Activated CD8-positive, alpha-beta T cell treated with anti-CD3 and anti-CD28 coated beads for 36 hours (primary cell): Measurements from ENCODE around the gene DNM2. TPM values are rescaled to one million over a fixed set of nuclear protein-coding genes. Genes with fewer than 3 reads are reported as not detected.

Source experiments
- ATAC-seq: fragments of 200-7000 bp; cut with Tn5 transposase; one replicate; pipeline ENCODE4 v1.10.0; 2021; ENCODE audit warnings: mild to moderate bottlenecking, moderate library complexity
- CTCF ChIA-PET: fragments of 350-600 bp; sonication (Branson Sonifier 250); formaldehyde crosslinking; loops from one replicate; lab custom pipeline; 2021; ENCODE audit warnings: antibody characterized with exemption; lab: Charles Lee
- POLR2A ChIA-PET: fragments of 350-600 bp; sonication (Branson Sonifier 250); formaldehyde crosslinking; loops from one replicate; lab custom pipeline; 2021; ENCODE audit warnings: antibody characterized with exemption; lab: Charles Lee
- DNase-seq: peaks from one replicate; pipeline ENCODE4 v3.0.0-alpha.2; 2020
- H3K27ac Mint-ChIP-seq: one replicate; pipeline ENCODE4 v1.8.0; 2021; ENCODE audit warnings: mild to moderate bottlenecking, mixed read lengths
- H3K27me3 Mint-ChIP-seq: one replicate; pipeline ENCODE4 v1.8.0; 2021; ENCODE audit warnings: mixed read lengths
- H3K36me3 Mint-ChIP-seq: one replicate; pipeline ENCODE4 v1.8.0; 2021; ENCODE audit warnings: low read depth, mixed read lengths
- H3K4me1 Mint-ChIP-seq: one replicate; pipeline ENCODE4 v1.8.0; 2021; ENCODE audit warnings: low read depth, mixed read lengths
- H3K4me3 Mint-ChIP-seq: one replicate; pipeline ENCODE4 v1.8.0; 2021; ENCODE audit warnings: mild to moderate bottlenecking, moderate library complexity, mixed read lengths
- H3K9me3 Mint-ChIP-seq: one replicate; pipeline ENCODE4 v1.8.0; 2021; ENCODE audit warnings: mixed read lengths
- intact Hi-C: fragments of 100-400 bp; cut with micrococcal nuclease; formaldehyde crosslinking; loops from one replicate; pipeline ENCODE4 v1.10.0; 2022
- total RNA-seq, 2 experiments: library from RNA; stranded (reverse); gene quantifications; one replicate each; pipeline ENCODE4 v1.2.3, GENCODE V29; 2021
- TF ChIP-seq, protein P1 (sequence below): fragments of 200-600 bp; IDR thresholded peaks from one replicate; pipeline ENCODE4 v1.8.0; 2022; ENCODE audit warnings: antibody characterized with exemption, mild to moderate bottlenecking

DNM2 gene
- total RNA-seq, 2 experiments from 2014 or later, result 151 to 153 TPM

DNA sequence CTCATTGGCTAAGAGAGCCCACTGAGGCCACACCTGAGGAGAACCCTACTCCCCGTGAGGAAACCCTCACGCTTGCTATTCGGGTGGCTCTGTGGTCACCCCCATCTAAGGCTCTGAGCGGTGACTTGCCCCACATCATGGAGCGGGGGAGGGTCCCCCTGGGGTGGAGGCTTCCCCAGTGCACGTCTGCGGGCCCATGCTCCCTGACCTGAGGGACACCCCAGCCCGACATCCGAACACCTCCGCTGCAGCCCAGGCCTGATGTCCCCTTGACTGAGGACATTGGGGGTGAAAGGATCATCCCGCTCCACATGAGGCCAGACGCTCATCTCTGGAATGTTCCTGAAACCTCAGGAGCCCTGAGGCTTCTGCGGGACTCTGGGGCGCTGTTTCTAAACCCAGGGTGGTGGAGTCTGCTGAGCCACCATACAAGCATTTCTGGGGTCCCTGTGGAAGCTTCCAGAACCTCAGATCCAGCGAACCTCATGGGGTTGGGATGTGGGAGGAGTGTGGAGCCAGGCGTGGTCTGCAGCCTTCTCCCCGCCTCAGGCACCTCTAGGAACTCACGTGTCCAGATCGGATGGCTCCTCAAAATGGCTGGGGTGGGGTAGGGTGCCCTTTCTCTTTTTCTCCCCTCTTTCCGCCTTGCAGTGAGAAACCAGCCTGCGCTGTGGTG, 98.2 kb downstream of the DNM2 start:
- ChIA-PET POLR2A (no interaction called here), CTCF (no interaction called here)
- no peaks in the 10 kb centered on the region for H3K9me3 Mint-ChIP-seq
- DNase-seq, result no peak
- H3K27ac Mint-ChIP-seq, result peak overlapping the region; percentile 46
- H3K36me3 Mint-ChIP-seq, result peaks cover 30% of the 10 kb centered on the region
- ATAC-seq, result no peak
- H3K4me3 Mint-ChIP-seq, result no peak overlapping the region
- no peaks in the 10 kb centered on the region for H3K27me3 Mint-ChIP-seq
- TF ChIP-seq, protein P1, sequence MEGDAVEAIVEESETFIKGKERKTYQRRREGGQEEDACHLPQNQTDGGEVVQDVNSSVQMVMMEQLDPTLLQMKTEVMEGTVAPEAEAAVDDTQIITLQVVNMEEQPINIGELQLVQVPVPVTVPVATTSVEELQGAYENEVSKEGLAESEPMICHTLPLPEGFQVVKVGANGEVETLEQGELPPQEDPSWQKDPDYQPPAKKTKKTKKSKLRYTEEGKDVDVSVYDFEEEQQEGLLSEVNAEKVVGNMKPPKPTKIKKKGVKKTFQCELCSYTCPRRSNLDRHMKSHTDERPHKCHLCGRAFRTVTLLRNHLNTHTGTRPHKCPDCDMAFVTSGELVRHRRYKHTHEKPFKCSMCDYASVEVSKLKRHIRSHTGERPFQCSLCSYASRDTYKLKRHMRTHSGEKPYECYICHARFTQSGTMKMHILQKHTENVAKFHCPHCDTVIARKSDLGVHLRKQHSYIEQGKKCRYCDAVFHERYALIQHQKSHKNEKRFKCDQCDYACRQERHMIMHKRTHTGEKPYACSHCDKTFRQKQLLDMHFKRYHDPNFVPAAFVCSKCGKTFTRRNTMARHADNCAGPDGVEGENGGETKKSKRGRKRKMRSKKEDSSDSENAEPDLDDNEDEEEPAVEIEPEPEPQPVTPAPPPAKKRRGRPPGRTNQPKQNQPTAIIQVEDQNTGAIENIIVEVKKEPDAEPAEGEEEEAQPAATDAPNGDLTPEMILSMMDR, result no peak
- H3K4me1 Mint-ChIP-seq, result peaks cover 11% of the 10 kb centered on the region
- intact Hi-C loops, result no loop called here

DNA sequence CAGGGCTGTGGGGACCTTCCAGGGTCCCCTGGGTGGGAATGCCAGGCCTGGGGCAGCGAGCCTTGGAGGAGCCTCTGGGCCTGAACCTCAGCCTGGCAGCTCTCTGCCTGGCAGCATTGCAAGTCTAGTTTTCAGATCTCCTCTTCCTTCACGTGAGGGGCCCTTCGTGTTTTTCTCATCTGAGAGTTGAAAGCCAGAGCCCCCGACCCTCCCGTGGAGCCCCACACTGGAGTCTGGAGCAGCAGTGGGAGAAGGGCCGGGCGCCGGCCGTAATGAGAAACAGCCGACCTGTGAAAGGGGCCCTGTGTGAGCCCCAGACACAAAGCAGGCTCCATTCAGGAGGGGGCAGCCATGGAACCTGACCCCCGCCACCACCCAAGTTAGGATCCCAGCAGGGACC, 98.8 kb downstream of the DNM2 start:
- no peaks in the 10 kb centered on the region for H3K27me3 Mint-ChIP-seq
- intact Hi-C loops, result no loop called here
- no peak for DNase-seq
- no peaks in the 10 kb centered on the region for H3K9me3 Mint-ChIP-seq
- ChIA-PET POLR2A (no interaction called here), CTCF (no interaction called here)
- H3K4me1 Mint-ChIP-seq, result peaks cover 14% of the 10 kb centered on the region
- peaks cover 36% of the 10 kb centered on the region for H3K36me3 Mint-ChIP-seq
- no peak overlapping the region for H3K4me3 Mint-ChIP-seq
- H3K27ac Mint-ChIP-seq, result no peak overlapping the region
- ATAC-seq, result no peak
- TF ChIP-seq, protein P1, result no peak

DNA sequence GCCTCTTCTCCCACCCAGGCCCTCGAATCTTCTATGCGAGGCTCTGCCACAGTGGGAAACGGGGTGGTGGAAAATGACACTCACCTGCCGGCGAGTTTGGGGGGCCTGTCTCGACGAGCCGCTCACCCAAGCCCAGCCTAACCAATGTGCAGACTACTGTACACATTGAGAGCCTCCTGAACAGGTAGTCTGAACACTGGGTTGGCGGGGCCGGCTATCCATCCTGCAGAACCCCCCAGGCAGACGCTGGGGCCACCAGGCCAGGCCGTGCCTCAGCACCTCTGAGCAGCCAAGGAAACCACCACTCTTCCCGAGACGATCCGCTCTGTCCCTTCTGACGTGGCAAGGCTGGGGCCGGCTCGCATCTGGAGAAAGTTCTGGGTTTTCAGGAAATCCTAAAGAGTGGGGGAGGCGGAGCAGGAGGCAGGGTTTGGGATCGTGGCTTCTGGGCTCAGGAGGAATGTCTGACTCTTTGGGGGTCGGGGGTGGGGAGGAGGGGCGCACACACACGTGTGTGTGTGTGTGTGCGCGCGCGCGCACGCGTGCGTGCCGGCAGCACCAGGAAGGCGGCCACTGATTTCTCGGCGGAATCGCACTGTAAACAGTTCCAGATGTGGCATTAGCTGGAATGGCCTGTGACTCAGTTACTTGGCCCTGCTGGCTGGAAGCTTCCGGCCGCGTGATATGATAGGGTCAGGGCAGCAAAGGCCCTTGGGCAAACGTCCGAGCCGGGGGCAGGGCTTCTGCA, 99.6 kb downstream of the DNM2 start:
- TF ChIP-seq, protein P1, result no peak
- POLR2A ChIA-PET, result interaction anchor here (0.5 to 1.1 kb wide), 2 partner anchors 18 to 197 kb away, joined by 3 read pairs; partner anchors contain the start of gene TMED1
- CTCF ChIA-PET, result no interaction called here
- Mint-ChIP-seq H3K27ac (peak overlapping the region; percentile 15), H3K36me3 (peaks cover 36% of the 10 kb centered on the region), H3K27me3 (no peaks in the 10 kb centered on the region), H3K4me3 (no peak overlapping the region), H3K4me1 (peaks cover 15% of the 10 kb centered on the region), H3K9me3 (no peaks in the 10 kb centered on the region)
- DNase-seq (no peak), ATAC-seq (no peak)
- intact Hi-C loops, result no loop called here

DNA sequence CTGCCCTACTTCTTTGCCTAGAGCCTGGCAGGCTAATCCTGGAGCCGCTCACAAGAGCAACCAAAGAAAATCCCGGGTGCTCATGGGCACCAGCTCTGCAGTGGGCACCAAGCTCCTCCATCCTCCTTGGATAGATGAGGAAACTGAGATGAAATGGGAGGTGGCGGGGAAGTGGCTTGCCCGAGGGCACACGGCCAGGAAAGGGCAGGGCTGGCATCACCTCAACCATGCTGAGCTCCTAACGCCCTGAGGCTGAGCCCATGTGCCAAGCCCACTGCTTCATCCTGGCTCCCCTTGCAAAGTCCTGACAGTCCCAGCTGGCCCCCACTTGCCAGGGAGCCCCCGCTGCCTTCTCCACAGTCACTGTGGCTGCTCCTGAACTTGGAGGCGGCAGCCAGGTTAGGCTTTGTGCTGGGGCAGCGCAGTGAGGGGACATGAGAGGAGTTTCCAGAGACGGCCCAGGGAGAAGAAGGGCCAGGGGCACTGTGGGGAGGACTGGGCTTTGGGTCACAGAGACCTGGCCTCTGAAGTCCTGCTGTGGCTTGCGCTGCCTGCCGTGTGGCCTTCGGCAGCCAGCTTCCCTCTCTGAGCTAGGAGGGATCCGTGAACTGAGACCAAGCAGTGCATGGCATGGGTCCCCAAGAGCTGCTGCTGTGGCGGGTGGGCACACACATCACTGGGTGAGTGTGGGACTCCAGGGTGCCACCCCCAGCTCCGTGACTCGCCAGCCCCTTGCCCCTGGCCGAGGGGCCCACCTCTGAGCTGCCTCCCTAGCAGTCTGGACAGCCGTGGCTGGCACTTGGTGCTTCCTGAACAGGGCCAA, 100.6 kb downstream of the DNM2 start:
- no peaks in the 10 kb centered on the region for H3K27me3 Mint-ChIP-seq
- intact Hi-C loops, result no loop called here
- no peak for DNase-seq
- TF ChIP-seq, protein P1, result no peak
- H3K9me3 Mint-ChIP-seq, result no peaks in the 10 kb centered on the region
- H3K36me3 Mint-ChIP-seq, result peaks cover 31% of the 10 kb centered on the region
- peaks cover 6% of the 10 kb centered on the region for H3K4me1 Mint-ChIP-seq
- H3K27ac Mint-ChIP-seq, result no peak overlapping the region
- POLR2A ChIA-PET, result interaction anchor here (1.1 kb wide), 1 partner anchor 17 kb away, joined by 3 read pairs; the partner anchor contains the start of gene TMED1
- no peak for ATAC-seq
- CTCF ChIA-PET, result interaction anchor here (1.4 kb wide), 1 partner anchor 101 kb away, joined by 7 read pairs; the partner anchor contains the start of gene DNM2
- H3K4me3 Mint-ChIP-seq, result no peak overlapping the region
